GM10266 (cell line): ENCODE measurements around the gene GNPDA1.

ENCODE experiments used
- DNase-seq: peaks from one replicate; pipeline ENCODE4 v3.0.0; 2012; ENCODE audit errors: extremely low spot score
- TF ChIP-seq, protein P1 (sequence below): IDR thresholded peaks from 2 replicates; pipeline ENCODE4 v1.5.1; 2012; ENCODE audit warnings: mild to moderate bottlenecking, low read depth; ENCODE audit not compliant: control insufficient read depth, insufficient read depth; ENCODE audit errors: missing control alignments

GNPDA1 gene

DNA sequence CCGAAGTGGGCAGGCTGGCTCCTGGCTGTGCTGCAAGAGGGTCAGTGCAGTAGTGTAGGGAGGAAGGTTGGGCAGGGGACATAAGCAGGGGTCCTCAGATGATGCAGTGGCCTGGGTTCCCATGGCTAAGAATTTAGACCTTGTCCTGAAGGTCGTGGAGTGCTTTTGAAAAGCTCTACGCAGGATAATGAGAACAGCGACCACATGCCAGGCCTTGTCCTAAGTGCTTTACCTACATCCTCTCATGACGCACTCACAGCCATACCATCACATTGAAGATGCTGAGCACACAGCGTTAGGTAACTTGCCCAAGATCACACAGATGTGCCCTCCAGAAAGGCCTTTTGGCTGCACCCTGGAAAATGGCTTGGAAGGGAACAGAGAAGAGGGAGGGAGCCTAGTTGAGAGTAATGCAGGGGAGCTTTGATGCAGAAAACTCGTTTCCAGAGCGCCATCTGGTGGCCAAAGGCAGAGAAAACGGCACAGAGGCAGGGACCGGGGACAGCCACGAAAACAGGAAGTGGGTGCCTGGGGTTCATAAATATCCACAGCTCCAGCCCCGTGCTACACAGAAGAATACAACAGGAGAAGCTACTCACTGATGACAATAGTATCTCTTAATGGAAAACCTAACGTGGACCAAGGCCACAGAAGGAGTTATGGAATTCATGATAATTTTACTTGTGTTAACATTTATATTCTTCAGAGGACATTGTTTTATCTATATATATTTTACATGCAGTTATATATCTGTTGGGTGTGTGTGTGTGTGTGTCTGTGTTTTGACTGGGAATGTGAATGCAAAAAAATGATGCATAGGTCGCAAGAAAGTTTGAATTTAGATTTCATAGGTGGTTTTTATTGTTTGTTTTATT is 52.1 kb downstream of the GNPDA1 start:
- TF ChIP-seq, protein P1, sequence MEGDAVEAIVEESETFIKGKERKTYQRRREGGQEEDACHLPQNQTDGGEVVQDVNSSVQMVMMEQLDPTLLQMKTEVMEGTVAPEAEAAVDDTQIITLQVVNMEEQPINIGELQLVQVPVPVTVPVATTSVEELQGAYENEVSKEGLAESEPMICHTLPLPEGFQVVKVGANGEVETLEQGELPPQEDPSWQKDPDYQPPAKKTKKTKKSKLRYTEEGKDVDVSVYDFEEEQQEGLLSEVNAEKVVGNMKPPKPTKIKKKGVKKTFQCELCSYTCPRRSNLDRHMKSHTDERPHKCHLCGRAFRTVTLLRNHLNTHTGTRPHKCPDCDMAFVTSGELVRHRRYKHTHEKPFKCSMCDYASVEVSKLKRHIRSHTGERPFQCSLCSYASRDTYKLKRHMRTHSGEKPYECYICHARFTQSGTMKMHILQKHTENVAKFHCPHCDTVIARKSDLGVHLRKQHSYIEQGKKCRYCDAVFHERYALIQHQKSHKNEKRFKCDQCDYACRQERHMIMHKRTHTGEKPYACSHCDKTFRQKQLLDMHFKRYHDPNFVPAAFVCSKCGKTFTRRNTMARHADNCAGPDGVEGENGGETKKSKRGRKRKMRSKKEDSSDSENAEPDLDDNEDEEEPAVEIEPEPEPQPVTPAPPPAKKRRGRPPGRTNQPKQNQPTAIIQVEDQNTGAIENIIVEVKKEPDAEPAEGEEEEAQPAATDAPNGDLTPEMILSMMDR: peak; percentile 93
- DNase-seq: peak; percentile 87

DNA sequence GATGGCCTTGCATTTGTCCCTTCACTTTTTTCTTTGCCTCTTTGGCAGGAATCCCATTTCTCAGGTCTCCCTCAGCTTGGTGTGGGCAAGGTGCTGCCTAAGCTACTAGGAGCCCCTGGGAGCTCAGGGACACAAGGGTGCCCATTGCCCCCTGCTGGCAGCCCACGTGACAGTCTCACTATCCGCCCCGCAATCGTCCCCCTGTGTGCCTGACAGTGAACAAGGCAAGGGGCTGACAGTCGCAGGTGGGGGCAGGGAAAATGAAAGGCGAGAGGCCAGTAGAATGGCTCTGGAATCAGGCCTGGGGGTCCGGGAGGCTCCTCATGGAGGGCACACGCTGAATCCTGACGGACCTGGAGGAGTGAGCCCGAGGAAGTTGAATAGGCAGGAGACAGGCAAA is 52.8 kb downstream of the GNPDA1 start:
- peak; percentile 6 for DNase-seq
- TF ChIP-seq, protein P1: peak; percentile 32

- TF ChIP-seq, protein P1: no peak
- DNase-seq: no peak
These were observed 54.2 kb downstream of the GNPDA1 start for GRCh38 chr5:141958546-141959172.

DNA sequence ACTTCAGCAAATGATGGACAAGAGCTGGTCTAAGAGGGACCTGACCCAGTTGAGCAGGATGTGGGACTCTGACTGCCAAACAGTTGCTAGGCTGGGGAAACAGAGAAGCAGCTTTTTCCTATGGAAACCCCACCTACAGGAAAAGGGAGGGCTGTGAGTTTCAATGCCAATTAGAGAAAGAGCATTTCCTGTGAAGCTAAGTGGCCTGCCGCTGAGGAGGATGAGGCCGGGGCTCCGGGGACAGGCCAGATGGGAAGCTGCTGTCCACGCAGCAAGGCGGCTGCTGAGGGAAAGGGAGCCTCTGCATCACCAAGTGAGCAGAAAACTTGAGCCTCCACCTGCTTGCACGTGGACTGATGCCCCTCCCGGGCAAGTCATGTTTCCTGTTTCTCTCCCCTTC is 54.7 kb downstream of the GNPDA1 start, which contains the start of gene PCDH12:
TSS of gene PCDH12 (minus strand) at position 90 of the 400 bp plus-strand sequence. CDS start 351 bp downstream, outside the sequence.
- TF ChIP-seq, protein P1: no peak
- no peak for DNase-seq

DNA sequence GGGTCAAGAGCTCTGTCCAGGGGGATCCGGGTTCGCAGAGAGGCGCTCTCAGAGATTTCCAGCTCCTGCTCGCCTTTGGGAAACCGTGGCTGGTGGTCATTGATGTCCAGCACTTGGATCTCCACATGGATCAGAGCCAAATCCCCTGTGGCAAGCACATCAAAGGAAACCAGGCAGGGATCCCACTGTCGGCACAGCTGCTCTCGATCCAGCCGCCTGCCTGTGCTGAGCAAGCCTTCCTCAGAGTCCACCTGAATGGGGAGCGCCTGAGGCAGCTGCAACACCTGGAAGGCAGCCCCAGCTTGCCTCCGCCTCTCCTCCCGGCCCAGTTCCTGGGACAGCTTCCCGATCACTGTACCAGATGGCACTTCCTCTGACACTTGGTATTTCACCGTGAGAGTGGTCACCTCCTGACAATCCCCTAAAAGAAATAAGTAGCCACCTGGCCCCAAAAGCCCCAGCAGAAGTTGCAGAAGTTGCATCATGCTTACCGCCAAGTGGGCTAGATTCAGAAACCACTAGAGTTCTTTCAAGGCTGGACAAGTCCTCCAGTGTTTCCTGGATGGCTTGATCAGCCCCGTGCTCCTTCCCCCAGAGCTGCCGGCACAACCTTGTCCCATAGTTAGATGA is 55.3 kb downstream of the GNPDA1 start:
- TF ChIP-seq, protein P1: no peak
- DNase-seq: no peak

DNA sequence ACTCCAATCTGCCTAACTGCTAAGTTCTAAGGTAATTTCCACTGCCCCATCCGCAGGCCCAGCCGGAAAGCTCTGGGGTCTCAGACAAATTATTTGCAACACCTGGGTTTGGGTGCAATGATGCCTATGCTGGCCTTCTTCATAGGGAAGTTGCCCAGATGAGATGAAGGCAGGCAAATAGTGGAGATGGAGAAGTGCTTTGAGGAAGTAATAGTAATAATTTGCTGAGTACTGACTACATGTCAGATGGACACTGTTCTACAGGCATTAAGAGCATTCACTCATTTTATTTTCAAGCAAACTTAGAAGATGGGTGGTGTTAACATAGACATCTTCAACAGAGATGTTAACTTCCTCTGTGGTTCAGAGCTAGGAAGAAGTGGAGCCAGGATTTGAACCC is 58.6 kb downstream of the GNPDA1 start:
- no peak for DNase-seq

More for the DNA sequence above, 58.6 kb downstream of the GNPDA1 start:
- TF ChIP-seq, protein P1: no peak
